Sciatic nerve (tissue), 2 donors: ENCODE measurements around the gene C11orf42. TPM values are rescaled to one million over a fixed set of nuclear protein-coding genes. Genes with fewer than 3 reads are reported as not detected.
A peak's percentile ranks its signal among the peaks of the same experiment; 100 is the strongest.

Experiments used
- ATAC-seq: fragments of 200-7000 bp; cut with Tn5 transposase; one replicate; pipeline ENCODE4 v1.9.1; 2020; ENCODE audit warnings: mild to moderate bottlenecking, moderate library complexity
- DNase-seq: peaks from one replicate; pipeline ENCODE4 v3.0.0-alpha.2; 2020; ENCODE audit warnings: low spot score
- intact Hi-C: fragments of 100-400 bp; cut with DNase I; formaldehyde crosslinking; loops from one replicate; pipeline ENCODE4 v1.14.2; 2022
- total RNA-seq: library from RNA; stranded (reverse); fragmentation: NEBNext Ultra II Directional; extraction: Animal tissue kit (Norgen Biotek cat#: 25700); gene quantifications from one replicate; pipeline ENCODE4 v1.2.1, GENCODE V29; 2021
- donor health status: DM: no; HTN: no; CAD: no.
- donor health status: DM: no; HTN: no; CAD: no.

C11orf42 gene
- total RNA-seq, 1 donor from 2014 or later: not detected

DNA sequence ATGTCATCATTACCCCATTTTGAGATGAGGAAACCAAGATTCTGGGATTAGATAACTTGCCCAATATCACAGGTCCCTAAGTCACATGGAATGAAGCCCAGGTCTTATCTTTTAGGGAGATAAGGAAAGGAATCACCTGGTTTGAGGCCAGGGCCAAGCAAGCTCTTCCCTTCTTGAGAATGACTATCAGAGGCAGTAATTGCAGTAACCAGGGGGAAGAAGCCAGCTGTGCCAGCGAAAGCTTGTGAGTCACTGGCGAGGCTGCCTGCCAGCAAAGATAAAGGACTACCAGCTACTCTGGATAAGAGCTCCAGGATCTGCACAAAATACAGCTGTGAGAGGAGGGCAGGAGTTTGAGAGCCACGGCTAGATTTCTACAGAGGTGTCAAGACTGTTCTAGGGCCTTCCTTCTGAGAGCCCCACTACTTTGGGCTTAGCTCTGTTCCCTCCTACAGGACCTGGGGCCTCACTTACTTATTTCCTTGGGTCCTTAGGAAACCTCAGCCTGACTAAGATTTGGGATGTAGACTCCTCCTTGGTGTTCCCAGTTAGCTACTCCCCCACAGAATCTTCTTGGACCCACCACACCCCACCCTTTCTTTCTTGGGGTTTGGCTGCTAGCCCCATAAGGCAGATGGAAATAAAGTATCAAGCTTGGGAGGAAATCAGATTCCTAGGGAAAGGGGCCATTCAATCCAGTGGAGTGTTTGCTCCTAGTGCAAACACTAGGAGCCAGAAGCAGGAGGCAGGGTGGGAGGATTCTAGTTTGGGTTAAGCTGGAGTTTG, 44.6 kb downstream of the C11orf42 start:
- ATAC-seq (no peak), DNase-seq (peak; percentile 67)
- intact Hi-C loops: loop anchor here (10.0 kb wide), 1 partner anchor 115 kb away; no protein-coding TSS in a partner anchor

GRCh38 chr11:6251120-6251733, 45.9 kb downstream of the C11orf42 start:
- intact Hi-C loops: loop anchor here (10.0 kb wide), 1 partner anchor 114 kb away; no protein-coding TSS in a partner anchor
- ATAC-seq (peak; percentile 95), DNase-seq (peak; percentile 86)

DNA sequence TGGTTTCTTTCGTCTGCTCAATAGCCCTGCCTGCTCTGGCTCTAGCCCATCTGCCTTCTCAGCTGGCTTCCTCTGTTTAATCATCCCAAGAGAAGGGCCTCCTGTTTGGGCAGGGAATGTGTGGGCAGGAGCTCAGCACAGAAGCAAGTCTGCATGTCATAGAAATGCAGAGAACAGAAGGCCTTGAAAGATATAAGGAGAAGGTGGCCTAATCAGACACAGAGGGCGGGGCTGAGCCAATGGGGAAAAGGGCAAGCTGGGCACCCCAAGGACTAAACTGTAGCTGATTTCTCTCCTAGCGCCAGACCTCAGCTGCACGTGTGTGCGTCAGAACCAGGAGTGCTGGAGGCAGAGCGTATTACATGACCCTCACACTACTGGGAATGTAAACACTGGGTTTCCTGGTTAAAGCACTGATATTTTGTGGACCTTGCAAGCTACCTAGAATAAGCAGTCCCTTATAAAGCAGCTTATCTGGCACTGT, 46.7 kb downstream of the C11orf42 start:
- intact Hi-C loops: loop anchor here (10.0 kb wide), 1 partner anchor 113 kb away; no protein-coding TSS in a partner anchor
- ATAC-seq (peak; percentile 87), DNase-seq (peak; percentile 54)

DNA sequence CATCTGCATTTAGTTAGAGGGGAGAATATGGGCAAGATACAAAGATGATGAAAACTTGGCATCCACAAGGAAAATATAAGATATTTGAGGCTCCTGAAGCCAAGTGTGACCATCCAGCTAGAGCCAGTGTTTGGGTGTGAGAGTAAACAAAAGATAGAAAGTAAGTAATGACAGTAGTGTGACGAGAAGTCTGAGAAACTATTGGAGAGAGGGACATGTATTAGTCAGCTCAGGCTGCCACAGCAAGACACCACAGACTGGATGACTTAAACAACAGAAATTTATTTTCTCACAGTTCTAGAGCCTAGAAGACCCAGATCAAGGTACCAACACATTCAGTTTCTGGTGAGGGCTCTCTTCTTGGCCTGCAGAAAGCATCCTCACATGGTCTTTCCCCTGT, 47.8 kb downstream of the C11orf42 start:
- ATAC-seq (no peak), DNase-seq (no peak)
- intact Hi-C loops: loop anchor here (10.0 kb wide), 1 partner anchor 112 kb away; no protein-coding TSS in a partner anchor

DNA sequence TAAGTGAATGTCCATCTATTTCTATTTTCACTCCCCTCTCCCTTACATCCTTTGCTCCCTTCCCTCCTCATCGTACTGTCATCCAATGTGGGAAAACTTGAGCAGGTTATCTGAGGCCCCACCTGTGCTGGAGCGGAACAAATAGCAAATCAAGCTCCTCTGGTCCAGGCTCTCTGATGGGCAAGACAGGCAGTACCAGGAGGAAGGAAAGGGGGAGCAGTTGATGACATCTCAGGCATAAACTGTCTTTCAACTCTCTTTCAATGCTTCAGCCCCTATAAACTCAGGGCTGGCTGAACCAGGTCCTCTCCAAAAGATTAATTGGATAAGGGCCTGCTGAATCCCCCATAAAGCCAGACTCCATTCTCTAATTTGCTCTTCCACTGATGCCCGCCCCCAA, 52.8 kb downstream of the C11orf42 start:
- intact Hi-C loops: loop anchor here (10.0 kb wide), 1 partner anchor 107 kb away; no protein-coding TSS in a partner anchor
- no peak for ATAC-seq
- DNase-seq: no peak

DNA sequence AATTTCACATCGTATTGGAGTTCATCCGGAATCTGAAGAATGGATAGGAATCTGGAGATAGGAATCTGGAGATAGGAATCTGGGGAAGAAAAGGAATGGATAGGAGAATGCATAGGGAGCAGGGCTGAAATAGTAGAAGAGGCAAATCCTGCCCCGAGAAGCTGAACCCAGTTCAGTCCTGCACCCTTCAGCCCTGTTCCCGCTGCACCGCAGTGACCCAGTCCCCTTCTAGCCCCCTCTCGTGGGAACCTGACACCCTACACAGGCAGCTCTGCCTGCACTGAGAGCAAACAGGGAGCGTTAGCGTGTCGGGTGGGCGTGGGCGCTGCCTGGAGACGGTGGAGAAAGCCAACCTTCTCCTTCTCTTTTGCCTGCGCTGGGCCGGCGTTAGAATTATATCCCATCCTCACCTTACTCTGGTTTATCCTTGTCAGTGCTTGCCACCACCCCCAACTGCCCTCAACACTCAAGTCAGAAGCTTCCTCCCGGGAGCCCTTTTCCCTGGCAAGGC, 53.3 kb downstream of the C11orf42 start:
- intact Hi-C loops: loop anchor here (10.0 kb wide), 1 partner anchor 106 kb away; no protein-coding TSS in a partner anchor
- peak; percentile 68 for ATAC-seq

DNA sequence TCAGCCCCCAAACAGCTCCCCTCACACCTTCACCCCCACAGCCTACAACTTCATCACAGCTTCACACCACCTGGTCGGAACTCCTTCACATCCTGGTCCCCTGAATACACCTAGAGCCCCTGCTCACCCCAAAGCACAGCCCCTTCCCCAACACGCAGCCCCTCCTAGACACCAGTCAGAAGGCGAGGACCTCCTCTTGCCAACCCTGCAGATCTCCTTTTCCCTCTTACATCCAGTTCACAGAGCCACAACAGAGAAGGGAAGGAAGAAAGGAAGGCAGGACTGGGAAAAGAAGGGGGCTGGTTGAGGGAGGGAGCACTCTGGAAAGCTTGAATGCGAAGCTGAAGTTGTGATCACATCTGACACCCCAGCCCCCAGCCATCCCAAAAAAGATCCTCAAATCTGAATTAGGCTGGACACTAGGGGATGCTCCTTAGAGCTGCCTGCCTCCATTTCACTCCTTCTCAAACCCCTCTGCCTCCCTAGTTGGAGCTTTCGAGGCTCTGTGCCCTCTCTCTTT, 54.9 kb downstream of the C11orf42 start:
- intact Hi-C loops: no loop called here
- DNase-seq: no peak
- no peak for ATAC-seq

More for the DNA sequence above, 53.3 kb downstream of the C11orf42 start:
- no peak for DNase-seq

Other genes with a start within 250 kb of the C11orf42 start
- gene OR56A5, start 237.1 kb upstream of the C11orf42 start, total RNA-seq: not detected
- not detected for gene OR52L1, start 218.6 kb upstream of the C11orf42 start, total RNA-seq
- gene OR56A4, start 198.6 kb upstream of the C11orf42 start, total RNA-seq: 0.09 TPM
- gene OR56A1, start 174.8 kb upstream of the C11orf42 start, total RNA-seq: 0.13 TPM
- not detected for gene OR56B4, start 97.9 kb upstream of the C11orf42 start, total RNA-seq
- not detected for gene OR52B2, start 35.2 kb upstream of the C11orf42 start, total RNA-seq
- not detected for gene OR52W1, start 6.3 kb upstream of the C11orf42 start, total RNA-seq
- 36.8 TPM for gene FHIP1B, start 29.1 kb downstream of the C11orf42 start, total RNA-seq
- 0.31 TPM for gene CNGA4, start 33.5 kb downstream of the C11orf42 start, total RNA-seq
- 1.1 TPM for gene CCKBR, start 54.3 kb downstream of the C11orf42 start, total RNA-seq
- 145 TPM for gene CAVIN3, start 114.9 kb downstream of the C11orf42 start, total RNA-seq
- 32.3 TPM for gene SMPD1, start 184.9 kb downstream of the C11orf42 start, total RNA-seq
- gene APBB1, start 213.5 kb downstream of the C11orf42 start, total RNA-seq: 65.5 TPM
- 2.8 TPM for gene HPX, start 235.4 kb downstream of the C11orf42 start, total RNA-seq